ENCODE measurements around the gene CSH2. TPM values are rescaled to one million over a fixed set of nuclear protein-coding genes. Genes with fewer than 3 reads are reported as not detected.

Gene CSH2
- total RNA-seq, 2 experiments from 2014 or later: not detected

- POLR2A ChIA-PET: interaction anchor here (0.7 to 6.6 kb wide), 7 partner anchors 9 to 311 kb away, joined by 3 to 66 read pairs (median 3); no protein-coding TSS in a partner anchor
These were observed 38.2 kb downstream of the CSH2 start for GRCh38 chr17:63835167-63835720.

GRCh38 chr17:63834431-63835166, 38.9 kb downstream of the CSH2 start:
- intact Hi-C loops (cut with micrococcal nuclease): loop anchor here (5.0 kb wide), 1 partner anchor 137 kb away; no protein-coding TSS in a partner anchor
- no peaks in the 10 kb centered on the region for H3K9me3 Mint-ChIP-seq
- ChIA-PET CTCF (interaction anchor here (0.7 to 4.0 kb wide), 16 partner anchors 9 to 171 kb away, joined by 3 to 15 read pairs (median 4); partner anchors contain the start of gene CCDC47), POLR2A (interaction anchor here (0.6 to 11.6 kb wide), 9 partner anchors 5 to 312 kb away, joined by 3 to 188 read pairs (median 3); partner anchors contain the start of gene SMARCD2)
- peak overlapping the region; percentile 69 for H3K27ac Mint-ChIP-seq
- DNase-seq: peak; percentile 61
- TF ChIP-seq CTCF (IDR thresholded peaks at IDR 0.05): peak; percentile 58
- peak; percentile 83 for ATAC-seq
- H3K36me3 Mint-ChIP-seq (ENCODE audit: low read depth): peaks cover 56% of the 10 kb centered on the region
- H3K4me1 Mint-ChIP-seq (ENCODE audit: low read depth): peaks cover 47% of the 10 kb centered on the region
- H3K27me3 Mint-ChIP-seq: no peaks in the 10 kb centered on the region
- no peak overlapping the region for H3K4me3 Mint-ChIP-seq

More at GRCh38 chr17:63835167-63835720, 38.2 kb downstream of the CSH2 start:
- intact Hi-C loops (cut with micrococcal nuclease): no loop called here
- Mint-ChIP-seq H3K27ac (peak overlapping the region; percentile 14), H3K27me3 (no peaks in the 10 kb centered on the region), H3K36me3 (ENCODE audit: low read depth) (peaks cover 50% of the 10 kb centered on the region), H3K9me3 (no peaks in the 10 kb centered on the region), H3K4me3 (no peak overlapping the region), H3K4me1 (ENCODE audit: low read depth) (peaks cover 41% of the 10 kb centered on the region)
- ATAC-seq (no peak), DNase-seq (no peak)
- CTCF ChIA-PET: interaction anchor here (0.6 to 4.0 kb wide), 10 partner anchors 8 to 137 kb away, joined by 3 to 15 read pairs (median 5); no protein-coding TSS in a partner anchor
- no peak for TF ChIP-seq CTCF (IDR thresholded peaks at IDR 0.05)

- ChIA-PET CTCF (interaction anchor here (0.7 to 4.0 kb wide), 15 partner anchors 10 to 170 kb away, joined by 3 to 15 read pairs (median 5); partner anchors contain the start of gene CCDC47), POLR2A (interaction anchor here (0.6 to 11.6 kb wide), 7 partner anchors 6 to 388 kb away, joined by 3 to 188 read pairs (median 4); partner anchors contain the start of genes CYB561, LIMD2 and SMARCD2)
- no peak for TF ChIP-seq CTCF (IDR thresholded peaks at IDR 0.05)
- Mint-ChIP-seq H3K9me3 (no peaks in the 10 kb centered on the region), H3K4me3 (no peak overlapping the region), H3K27me3 (no peaks in the 10 kb centered on the region), H3K4me1 (ENCODE audit: low read depth) (peaks cover 51% of the 10 kb centered on the region), H3K36me3 (ENCODE audit: low read depth) (peaks cover 64% of the 10 kb centered on the region), H3K27ac (no peak overlapping the region)
- ATAC-seq: no peak
- DNase-seq: no peak
- intact Hi-C loops (cut with micrococcal nuclease): loop anchor here (5.0 kb wide), 1 partner anchor 137 kb away; no protein-coding TSS in a partner anchor
These were observed 39.6 kb downstream of the CSH2 start for GRCh38 chr17:63833741-63834373.

- no peak overlapping the region for H3K27ac Mint-ChIP-seq
- peaks cover 54% of the 10 kb centered on the region for H3K4me1 Mint-ChIP-seq (ENCODE audit: low read depth)
- no peak for DNase-seq
- peaks cover 70% of the 10 kb centered on the region for H3K36me3 Mint-ChIP-seq (ENCODE audit: low read depth)
- no peaks in the 10 kb centered on the region for H3K27me3 Mint-ChIP-seq
- CTCF ChIA-PET: interaction anchor here (0.9 to 4.0 kb wide), 4 partner anchors 9 to 60 kb away, joined by 3 to 15 read pairs (median 6); partner anchors contain the start of gene CCDC47
- no peak overlapping the region for H3K4me3 Mint-ChIP-seq
- no peak for TF ChIP-seq CTCF (IDR thresholded peaks at IDR 0.05)
- H3K9me3 Mint-ChIP-seq: no peaks in the 10 kb centered on the region
- POLR2A ChIA-PET: interaction anchor here (0.7 to 11.6 kb wide), 7 partner anchors 7 to 387 kb away, joined by 3 to 188 read pairs (median 4); partner anchors contain the start of genes CYB561, LIMD2 and SMARCD2
- intact Hi-C loops (cut with micrococcal nuclease): loop anchor here (5.0 kb wide), 1 partner anchor 136 kb away; no protein-coding TSS in a partner anchor
- ATAC-seq: no peak
These were observed 40.3 kb downstream of the CSH2 start for GRCh38 chr17:63833026-63833740.

Measured in activated CD8-positive, alpha-beta T cell treated with anti-CD3 and anti-CD28 coated beads for 36 hours (primary cell).